K562 (cell line): ENCODE data around the gene MDC1. TPM values are rescaled to one million over a fixed set of nuclear protein-coding genes. Genes with fewer than 3 reads are reported as not detected.

Experiments
- BCOR ChIP-seq: fragments of 450-650 bp; IDR thresholded peaks from 2 replicates; pipeline ENCODE4 v1.6.1; 2016
- CBX3 ChIP-seq, 2 experiments: IDR thresholded peaks; 1 replicate in 1 of 2; 2 replicates in 1 of 2; pipeline ENCODE4 v1.6.1; 2012; ENCODE audit warnings: inconsistent platforms in 2 of 2, low read length in 2 of 2, borderline replicate concordance in 1 of 2, control low read depth in 1 of 2
- CREB1 ChIP-seq, 2 experiments: sonication (generic) in 1 of 2; formaldehyde crosslinking in 1 of 2; IDR thresholded peaks; 2 replicates each; pipeline versions ENCODE4 v1.6.1 to v1.8.0; 2012 to 2022; ENCODE audit warnings: inconsistent platforms in 1 of 2, mild to moderate bottlenecking in 1 of 2, missing genetic modification reagents in 1 of 2, moderate library complexity in 1 of 2
- DNMT1 ChIP-seq: fragments of 450-650 bp; IDR thresholded peaks from 2 replicates; pipeline ENCODE4 v1.6.1; 2016; ENCODE audit warnings: antibody characterized with exemption, mild to moderate bottlenecking
- ETV5 ChIP-seq: sonication (generic); formaldehyde crosslinking; IDR thresholded peaks from 2 replicates; pipeline ENCODE4 v1.4.0; 2020; ENCODE audit warnings: low read depth, mild to moderate bottlenecking, missing genetic modification reagents
- FOXA1 ChIP-seq: fragments of 450-650 bp; IDR thresholded peaks from 2 replicates; pipeline ENCODE4 v1.6.1; 2016; ENCODE audit warnings: mild to moderate bottlenecking, borderline replicate concordance
- GABPB1 ChIP-seq: sonication (generic); formaldehyde crosslinking; IDR thresholded peaks from 2 replicates; pipeline ENCODE4 v1.8.0; 2022; ENCODE audit warnings: mild to moderate bottlenecking, missing genetic modification reagents
- GABPB2 ChIP-seq: fragments of 250-450 bp; sonication (Bioruptor Pico); conservative IDR thresholded peaks from 2 replicates; pipeline ENCODE4 v1.5.1; 2021; ENCODE audit warnings: mild to moderate bottlenecking
- HDAC8 ChIP-seq: fragments of 450-650 bp; IDR thresholded peaks from 2 replicates; pipeline ENCODE4 v1.6.1; 2016; ENCODE audit warnings: mild to moderate bottlenecking, missing genetic modification characterization, moderate library complexity, missing compliant biosample characterization
- JUND ChIP-seq, 2 experiments: IDR thresholded peaks; 2 replicates in 1 of 2; 3 replicates in 1 of 2; pipeline ENCODE4 v1.6.1; 2011; ENCODE audit warnings: borderline replicate concordance in 2 of 2, low read depth in 2 of 2, low read length in 2 of 2, improper control_type of control experiment in 1 of 2, missing biosample characterization in 1 of 2, missing genetic modification characterization in 1 of 2, missing genetic modification reagents in 1 of 2
- MXI1 ChIP-seq: IDR thresholded peaks from 2 replicates; pipeline ENCODE4 v1.6.1; 2011; ENCODE audit warnings: low read depth, mild to moderate bottlenecking, improper control_type of control experiment, low read length
- RBFOX2 ChIP-seq: fragments of 200-400 bp; formaldehyde crosslinking; IDR thresholded peaks from 2 replicates; pipeline ENCODE4 v1.6.1; 2017; ENCODE audit warnings: low read depth, mild to moderate bottlenecking, low read length, moderate library complexity
- SMAD1 ChIP-seq: fragments of 150-350 bp; IDR thresholded peaks from 2 replicates; pipeline ENCODE4 v1.6.1; 2014; ENCODE audit warnings: low read length, low read depth; ENCODE audit not compliant: partially characterized antibody
- STAG1 ChIP-seq: sonication (generic); formaldehyde crosslinking; IDR thresholded peaks from 2 replicates; pipeline ENCODE4 v1.5.0; 2020; ENCODE audit warnings: missing genetic modification reagents, borderline replicate concordance
- THAP12 ChIP-seq: fragments of 250-450 bp; sonication (Bioruptor Pico); IDR thresholded peaks from 2 replicates; pipeline ENCODE4 v1.9.0; 2021; ENCODE audit warnings: mild to moderate bottlenecking, inconsistent platforms
- YY1 ChIP-seq, 3 experiments: IDR thresholded peaks; 2 replicates each; pipeline ENCODE4 v1.6.1; 2011; ENCODE audit warnings: low read length in 2 of 3, mild to moderate bottlenecking in 2 of 3, moderate library complexity in 2 of 3, borderline replicate concordance in 1 of 3, control low read depth in 1 of 3, low read depth in 1 of 3; ENCODE audit not compliant: insufficient read depth in 3 of 3, insufficient replicate concordance in 2 of 3, control insufficient read depth in 1 of 3, insufficient read length in 1 of 3; ENCODE audit errors: extremely low read depth in 1 of 3
- polyA plus RNA-seq, 8 experiments: library from polyadenylated mRNA; depleted of rRNA in 4 of 8; stranded (reverse) in 5 of 8; unstranded in 3 of 8; fragments of >200 nt; fragmentation: Nextera tagmentation in 2 of 8; fragmentation: Illumina TruSeq in 1 of 8; extraction: Ambion mirVana in 2 of 8; extraction: Trizol in 1 of 8; gene quantifications; 2 replicates each; pipeline versions ENCODE4 v1.2.1 to v1.2.3, GENCODE V29; 2011 to 2014; ENCODE audit warnings: inconsistent platforms in 1 of 8, missing spikeins in 1 of 8
- total RNA-seq, 7 experiments: library from RNA; depleted of rRNA in 6 of 7; stranded (reverse); fragments of >200 nt in 6 of 7; fragmentation: Illumina TruSeq in 2 of 7; extraction: Trizol in 2 of 7; gene quantifications; 2 replicates each; pipeline versions ENCODE4 v1.2.1 to v1.2.3, GENCODE V29; 2011 to 2021; ENCODE audit warnings: low replicate concordance in 1 of 7
- TF ChIP-seq, protein P1 (sequence below), 2 experiments: fragments of 150-350 bp in 1 of 2; IDR thresholded peaks; 2 replicates each; pipeline ENCODE4 v1.6.1; 2012 to 2016; ENCODE audit warnings: low read depth in 2 of 2, low read length in 2 of 2, mild to moderate bottlenecking in 1 of 2, moderate library complexity in 1 of 2

The MDC1 gene
- total and polyA plus RNA-seq, 9 of the 15 experiments (the other 6 are each of a cell fraction or from before 2014, with no cell fraction given) = 8.2 to 114 (median 20.0) TPM

DNA sequence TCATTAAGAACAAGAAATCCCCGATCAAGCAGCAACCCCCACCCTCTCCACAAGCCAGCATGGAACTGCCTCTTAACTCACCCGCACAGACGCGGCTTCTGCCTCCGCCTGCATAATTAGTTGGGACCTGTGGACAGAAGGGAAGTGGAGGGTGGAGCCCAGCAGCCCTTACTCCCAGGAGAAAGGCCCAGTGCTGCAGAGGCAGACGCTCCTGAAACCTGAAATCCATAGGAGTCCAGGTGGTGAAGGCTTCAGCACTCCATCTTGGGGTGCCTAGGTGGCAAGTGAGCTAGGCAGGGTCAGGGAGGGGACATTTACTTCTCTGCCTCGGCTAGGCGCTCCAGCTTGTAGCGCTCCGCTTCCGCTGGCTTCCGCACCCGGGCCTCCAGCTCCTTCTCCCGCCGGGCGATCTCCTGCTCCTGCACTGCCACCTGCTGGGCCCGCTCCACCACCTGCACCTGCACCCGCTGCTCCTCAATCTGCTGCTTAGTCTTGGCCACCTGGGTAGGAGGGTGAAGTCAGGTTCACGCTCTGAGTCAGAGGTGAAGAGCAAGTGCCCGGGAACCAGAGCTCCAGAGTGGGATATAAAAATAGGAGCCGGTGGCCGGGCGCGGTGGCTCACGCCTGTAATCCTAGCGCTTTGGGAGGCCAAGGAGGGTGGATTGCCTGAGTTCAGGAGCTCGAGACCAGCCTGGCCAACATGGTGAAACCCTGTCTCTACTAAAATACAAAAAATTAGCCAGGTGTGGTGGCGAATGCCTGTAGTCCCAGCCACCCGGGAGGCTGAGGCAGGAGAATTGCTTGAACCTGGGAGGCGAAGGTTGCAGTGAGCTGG lies 13.7 kb upstream of the MDC1 start (continued):
- TF ChIP-seq THAP12 (0 out of 2 replicates have a peak, but pooled peaks have one; percentile 14), FOXA1 (no peak), YY1 (IDR thresholded peaks at IDR 0.05; ENCODE audit: borderline replicate concordance in 1 of 3, control insufficient read depth in 1 of 3, extremely low read depth in 1 of 3, insufficient read depth in 3 of 3, insufficient read length in 1 of 3, insufficient replicate concordance in 2 of 3, low read depth in 1 of 3, low read length in 2 of 3) (peak in 1 of 3 experiments; percentile 44), GABPB1 (CRISPR knock-in tag) (peak; percentile 67; the same call in 1 of the 2 replicates), GABPB2 (CRISPR knock-in tag) (no peak), BCOR (0 out of 2 replicates have a peak, but pooled peaks have one; percentile 26), HDAC8 (no peak), JUND (IDR thresholded peaks at IDR 0.05; ENCODE audit: borderline replicate concordance, low read depth, low read length) (peak; percentile 41; the same call in 1 of the 2 replicates), JUND (tag; IDR thresholded peaks at IDR 0.05; ENCODE audit: borderline replicate concordance, low read depth, low read length) (no peak), MXI1 (no peak), SMAD1 (no peak), ETV5 (CRISPR knock-in tag) (peak; percentile 68; the same call in 1 of the 2 replicates), CREB1 (IDR thresholded peaks at IDR 0.05) (no peak), CREB1 (CRISPR knock-in tag; IDR thresholded peaks at IDR 0.05) (peak; percentile 46; the same call in 1 of the 2 replicates), DNMT1 (no peak), STAG1 (CRISPR knock-in tag) (peak; percentile 71; the same call in 1 of the 2 replicates), CBX3 (IDR thresholded peaks at IDR 0.05; ENCODE audit: borderline replicate concordance in 1 of 2, low read length in 2 of 2) (peak in 1 of 2 experiments; percentile 48; a peak in 1 of 3 replicates), RBFOX2 (peak; percentile 60)
- TF ChIP-seq, protein P1, sequence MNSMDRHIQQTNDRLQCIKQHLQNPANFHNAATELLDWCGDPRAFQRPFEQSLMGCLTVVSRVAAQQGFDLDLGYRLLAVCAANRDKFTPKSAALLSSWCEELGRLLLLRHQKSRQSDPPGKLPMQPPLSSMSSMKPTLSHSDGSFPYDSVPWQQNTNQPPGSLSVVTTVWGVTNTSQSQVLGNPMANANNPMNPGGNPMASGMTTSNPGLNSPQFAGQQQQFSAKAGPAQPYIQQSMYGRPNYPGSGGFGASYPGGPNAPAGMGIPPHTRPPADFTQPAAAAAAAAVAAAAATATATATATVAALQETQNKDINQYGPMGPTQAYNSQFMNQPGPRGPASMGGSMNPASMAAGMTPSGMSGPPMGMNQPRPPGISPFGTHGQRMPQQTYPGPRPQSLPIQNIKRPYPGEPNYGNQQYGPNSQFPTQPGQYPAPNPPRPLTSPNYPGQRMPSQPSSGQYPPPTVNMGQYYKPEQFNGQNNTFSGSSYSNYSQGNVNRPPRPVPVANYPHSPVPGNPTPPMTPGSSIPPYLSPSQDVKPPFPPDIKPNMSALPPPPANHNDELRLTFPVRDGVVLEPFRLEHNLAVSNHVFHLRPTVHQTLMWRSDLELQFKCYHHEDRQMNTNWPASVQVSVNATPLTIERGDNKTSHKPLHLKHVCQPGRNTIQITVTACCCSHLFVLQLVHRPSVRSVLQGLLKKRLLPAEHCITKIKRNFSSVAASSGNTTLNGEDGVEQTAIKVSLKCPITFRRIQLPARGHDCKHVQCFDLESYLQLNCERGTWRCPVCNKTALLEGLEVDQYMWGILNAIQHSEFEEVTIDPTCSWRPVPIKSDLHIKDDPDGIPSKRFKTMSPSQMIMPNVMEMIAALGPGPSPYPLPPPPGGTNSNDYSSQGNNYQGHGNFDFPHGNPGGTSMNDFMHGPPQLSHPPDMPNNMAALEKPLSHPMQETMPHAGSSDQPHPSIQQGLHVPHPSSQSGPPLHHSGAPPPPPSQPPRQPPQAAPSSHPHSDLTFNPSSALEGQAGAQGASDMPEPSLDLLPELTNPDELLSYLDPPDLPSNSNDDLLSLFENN (IDR thresholded peaks at IDR 0.05; ENCODE audit: low read depth in 2 of 2, low read length in 2 of 2) = 0 out of 4 replicates have a peak, but pooled peaks of 1 of the 2 experiments have one; percentile 58
